Suprapubic skin (tissue), 4 donors: ENCODE data around the gene IL3RA.

Experiments
- EP300 ChIP-seq: sonication (generic); formaldehyde crosslinking; IDR thresholded peaks from one replicate; pipeline ENCODE4 v1.6.1; 2017; ENCODE audit warnings: antibody characterized with exemption
- POLR2A ChIP-seq, 2 donors: fragments of 450-650 bp; IDR thresholded peaks; one replicate each; pipeline ENCODE4 v1.6.1; 2017; ENCODE audit warnings: antibody characterized with exemption in 2 of 2, mild to moderate bottlenecking in 2 of 2, moderate library complexity in 2 of 2
- POLR2AphosphoS5 ChIP-seq, 3 donors: sonication (generic); formaldehyde crosslinking; IDR thresholded peaks; one replicate each; pipeline ENCODE4 v1.6.1; 2017; ENCODE audit warnings: antibody characterized with exemption in 3 of 3
- TF ChIP-seq, protein P1 (sequence below), 2 donors: fragments of 200-600 bp in 1 of 2; fragments of 450-650 bp in 1 of 2; sonication (generic) in 1 of 2; IDR thresholded peaks; one replicate each; pipeline ENCODE4 v1.5.1; 2016 to 2019; ENCODE audit warnings: antibody characterized with exemption in 2 of 2, mild to moderate bottlenecking in 1 of 2, moderate library complexity in 1 of 2

DNA sequence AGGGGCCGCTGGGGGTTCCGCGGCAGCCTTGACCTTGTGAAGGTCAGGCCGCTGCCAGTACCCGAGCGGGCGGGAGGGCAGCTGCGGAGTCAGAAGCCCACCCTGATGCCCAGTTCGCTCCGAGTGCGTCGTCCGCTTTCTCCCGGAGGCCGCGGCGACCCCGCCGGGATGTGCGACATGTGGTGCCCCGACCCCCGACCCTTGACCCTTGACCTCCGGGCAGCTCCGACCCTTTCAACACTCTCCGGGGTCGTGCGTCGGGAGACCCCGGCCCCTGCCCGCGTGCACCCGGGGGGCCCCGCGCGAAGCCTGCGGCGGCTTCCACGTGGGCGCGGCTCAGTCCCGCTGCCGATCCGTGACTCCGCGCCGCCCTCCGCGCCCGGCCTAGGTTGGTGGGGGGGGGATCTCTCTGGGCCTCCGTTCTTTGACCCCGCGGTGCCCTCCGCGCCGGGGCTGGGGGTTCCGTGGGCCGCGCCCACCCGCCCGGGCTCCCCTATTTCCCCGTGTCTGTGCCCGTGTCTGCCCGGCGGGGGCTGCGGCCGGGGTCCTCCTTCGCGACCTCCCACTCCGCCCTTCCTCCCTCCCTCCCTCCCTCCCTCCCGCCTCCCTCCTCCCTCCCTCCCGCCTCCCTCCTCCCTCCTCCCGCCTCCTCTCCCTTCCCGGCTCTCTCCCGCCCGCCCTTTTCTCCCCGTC is 55.9 kb downstream of the IL3RA start:
- TF ChIP-seq, protein P1, sequence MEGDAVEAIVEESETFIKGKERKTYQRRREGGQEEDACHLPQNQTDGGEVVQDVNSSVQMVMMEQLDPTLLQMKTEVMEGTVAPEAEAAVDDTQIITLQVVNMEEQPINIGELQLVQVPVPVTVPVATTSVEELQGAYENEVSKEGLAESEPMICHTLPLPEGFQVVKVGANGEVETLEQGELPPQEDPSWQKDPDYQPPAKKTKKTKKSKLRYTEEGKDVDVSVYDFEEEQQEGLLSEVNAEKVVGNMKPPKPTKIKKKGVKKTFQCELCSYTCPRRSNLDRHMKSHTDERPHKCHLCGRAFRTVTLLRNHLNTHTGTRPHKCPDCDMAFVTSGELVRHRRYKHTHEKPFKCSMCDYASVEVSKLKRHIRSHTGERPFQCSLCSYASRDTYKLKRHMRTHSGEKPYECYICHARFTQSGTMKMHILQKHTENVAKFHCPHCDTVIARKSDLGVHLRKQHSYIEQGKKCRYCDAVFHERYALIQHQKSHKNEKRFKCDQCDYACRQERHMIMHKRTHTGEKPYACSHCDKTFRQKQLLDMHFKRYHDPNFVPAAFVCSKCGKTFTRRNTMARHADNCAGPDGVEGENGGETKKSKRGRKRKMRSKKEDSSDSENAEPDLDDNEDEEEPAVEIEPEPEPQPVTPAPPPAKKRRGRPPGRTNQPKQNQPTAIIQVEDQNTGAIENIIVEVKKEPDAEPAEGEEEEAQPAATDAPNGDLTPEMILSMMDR (IDR thresholded peaks at IDR 0.05), result no peak
- no peak for TF ChIP-seq POLR2A (IDR thresholded peaks at IDR 0.05)
- TF ChIP-seq EP300, result no peak
- TF ChIP-seq POLR2AphosphoS5 (IDR thresholded peaks at IDR 0.05), result peak in 2 of 3 donors; percentile 82 to 83
